Heart left ventricle (tissue), 11 donors: ENCODE data around the gene CALM1. TPM values are rescaled to one million over a fixed set of nuclear protein-coding genes. Genes with fewer than 3 reads are reported as not detected.

Source experiments
- polyA plus RNA-seq, 2 donors: library from polyadenylated mRNA; stranded (reverse); fragments of 200-250 nt; gene quantifications; one replicate each; pipeline ENCODE4 v1.2.3, GENCODE V29; 2013
- total RNA-seq, 9 donors: library from RNA; depleted of rRNA in 2 of 9; stranded (reverse); fragments of >200 nt in 2 of 9; fragmentation: NEBNext Ultra II Directional in 3 of 9; extraction: Animal tissue kit (Norgen Biotek cat#: 25700) in 3 of 9; gene quantifications; one replicate each; pipeline versions ENCODE4 v1.1.0 to v1.2.4, GENCODE V29; 2016 to 2023
- donor health status: ischemic (EF 13 %, LVEDD 7.1; RV severe dilation, severe dysfunction).
- donor health status: healthy with polysubstance abuse.
- donor health status: DM: no; HTN: yes; CAD: no.
- donor health status: DM: no; HTN: no; CAD: no.
- donor health status: ischemic (EF 25% LVEDD 5.7; RV mildly dilated, moderate dysfunction).
- donor health status: healthy.
- donor health status: DM: yes; HTN: yes; CAD: no.
- donor health status: PGD.
- donor health status: nonischemic (EF 23%, LVEDD 6.1; RV moderate dilation, normal function).

CALM1 gene
- total and polyA plus RNA-seq, 11 donors, result 307 to 784 (median 440) TPM

Other genes with a start within 250 kb of the CALM1 start
- gene PSMC1, start 140.5 kb upstream of the CALM1 start, total RNA-seq, result 100 to 1,000 TPM; 113 to 150 (median 125) TPM
- gene PSMC1, start 140.5 kb upstream of the CALM1 start, polyA plus RNA-seq, result 100 to 1,000 TPM; 193 to 378 TPM
- 10 to 100 TPM in 5 of 9 donors, 1 to 10 TPM in 4; 5.2 to 15.4 (median 10.7) TPM for gene NRDE2, start 65.1 kb upstream of the CALM1 start, total RNA-seq
- gene NRDE2, start 65.1 kb upstream of the CALM1 start, polyA plus RNA-seq, result 1 to 10 TPM; 5.3 to 7.2 TPM